HG03064 (cell line): ENCODE measurements around the gene KCNA5.
A peak's percentile ranks its signal among the peaks of the same experiment; 100 is the strongest.

Experiments
- ATAC-seq: cut with Tn5 transposase; IDR thresholded peaks from one replicate; pipeline ENCODE4 v1.9.1; 2021; ENCODE audit warnings: low read depth; ENCODE audit not compliant: unreplicated experiment

KCNA5 gene

GRCh38 chr12:5043589-5044419 lies at the start of gene KCNA5:
TSS of gene KCNA5 (plus strand) at chr12:5043879. CDS start at chr12:5044148, 269 bp downstream.
- ATAC-seq = no peak

DNA sequence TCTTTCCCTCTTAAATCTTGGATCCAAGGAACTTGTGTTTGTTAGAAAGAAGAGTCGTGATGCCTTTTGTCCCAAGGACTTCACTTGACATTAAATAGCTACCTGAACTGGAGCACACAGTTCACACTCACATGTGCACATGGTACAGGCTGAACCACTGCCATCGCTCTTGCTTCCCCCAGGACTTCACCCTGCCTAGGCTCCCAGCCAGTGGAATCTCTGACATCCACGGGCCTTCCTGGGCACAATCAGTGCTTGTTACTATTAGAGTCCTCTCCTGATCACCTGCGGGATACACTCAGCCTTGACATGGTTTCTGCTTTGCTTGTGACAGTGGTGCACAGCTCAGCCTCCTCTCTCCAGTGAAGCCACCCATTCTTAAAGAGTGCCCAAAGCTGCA lies 49.1 kb upstream of the KCNA5 start:
- ATAC-seq = no peak

DNA sequence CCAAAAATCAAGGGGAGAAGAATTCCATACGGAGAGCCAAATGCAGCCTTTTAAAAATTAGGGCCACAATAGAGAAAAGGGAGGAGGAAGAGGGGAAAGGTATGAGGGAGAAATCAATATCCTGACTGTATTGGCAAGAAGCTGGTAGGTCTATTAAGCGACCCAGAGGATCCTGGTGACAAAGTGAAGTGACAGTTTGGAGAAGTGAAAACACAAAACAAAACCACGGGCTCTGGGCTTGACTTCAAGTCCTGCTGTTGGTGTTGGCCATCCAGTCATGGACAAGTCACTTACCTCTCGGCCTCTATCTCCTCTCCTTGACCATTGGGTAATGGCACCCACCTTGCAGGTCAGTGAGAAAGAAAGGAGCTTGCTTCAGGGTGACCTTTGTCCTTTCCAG lies 47.0 kb upstream of the KCNA5 start:
- no peak for ATAC-seq

- ATAC-seq = no peak
Observed at GRCh38 chr12:4997939-4998338, 45.7 kb upstream of the KCNA5 start.

- ATAC-seq = no peak
Observed at GRCh38 chr12:5000204-5000603, 43.5 kb upstream of the KCNA5 start.

- ATAC-seq = no peak
Observed at GRCh38 chr12:5000658-5001385, 42.9 kb upstream of the KCNA5 start.

DNA sequence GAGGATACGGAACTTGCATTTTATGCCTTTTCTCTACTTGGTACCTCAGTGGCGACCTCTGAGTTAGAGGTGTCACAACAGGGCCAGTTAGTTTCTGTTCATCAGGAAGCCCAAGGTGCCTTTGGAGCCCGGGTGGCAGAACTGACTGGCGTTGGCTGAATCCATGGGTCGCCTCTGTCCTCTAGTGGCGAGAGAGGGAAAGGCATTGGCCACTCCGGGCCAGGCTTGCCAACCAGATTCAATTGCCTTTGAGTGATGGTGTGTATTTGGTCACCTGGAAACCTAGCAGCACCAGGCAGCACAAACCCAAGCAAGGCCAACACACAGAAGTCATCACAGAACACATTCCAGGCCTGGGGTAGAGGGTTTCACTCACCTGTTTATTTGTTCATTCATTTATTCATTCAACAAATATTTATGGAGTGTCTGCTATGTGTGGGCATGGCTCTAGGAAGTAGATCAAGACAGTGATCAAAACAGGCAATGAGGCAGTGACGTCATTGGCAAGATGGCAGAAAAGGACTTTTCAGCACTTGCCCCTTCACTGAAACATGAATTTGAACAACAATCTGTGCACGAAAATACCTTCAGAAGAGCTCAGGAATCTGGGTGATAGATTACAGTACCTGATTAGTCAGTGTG lies 40.5 kb upstream of the KCNA5 start:
- peak; percentile 55 for ATAC-seq

- ATAC-seq = no peak
Observed at GRCh38 chr12:5008661-5009060, 35.0 kb upstream of the KCNA5 start.

DNA sequence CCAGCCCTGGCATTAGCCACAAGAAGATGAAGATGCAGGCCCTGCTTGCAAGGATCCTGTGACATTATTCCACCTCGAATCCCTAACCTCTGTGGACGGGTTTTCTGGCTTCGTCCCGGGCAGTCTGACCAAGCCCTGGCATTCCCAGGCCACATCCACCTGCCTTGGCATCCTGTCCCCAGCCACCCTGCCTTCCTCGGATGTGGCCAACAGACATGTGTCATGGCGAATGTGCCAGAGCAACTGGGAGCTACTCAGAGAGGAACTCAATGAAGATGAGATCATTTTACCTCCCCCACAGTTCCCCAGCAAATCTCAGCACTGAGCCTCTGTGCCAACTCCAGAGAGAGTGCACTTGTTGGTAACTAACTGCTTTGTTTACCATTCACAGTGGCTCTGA lies 33.5 kb upstream of the KCNA5 start:
- no peak for ATAC-seq

DNA sequence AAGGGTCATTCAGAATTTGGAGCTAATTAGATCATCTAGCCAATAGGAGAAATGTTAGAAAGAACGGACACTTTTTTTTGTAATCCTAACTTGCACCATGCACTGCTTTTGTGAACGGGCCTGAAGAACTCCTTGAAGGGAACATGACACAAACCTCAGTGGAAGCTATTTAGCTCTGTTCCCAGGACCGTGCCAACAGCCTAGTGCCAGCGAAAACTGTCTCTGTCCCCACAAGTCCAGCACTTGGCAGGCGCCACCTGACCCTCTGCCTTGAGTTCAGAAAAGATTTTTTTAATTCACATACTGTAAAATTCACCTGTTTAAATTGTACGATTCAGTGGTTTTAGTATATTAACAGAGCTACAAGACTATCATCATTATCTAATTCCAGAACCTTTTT lies 31.3 kb upstream of the KCNA5 start:
- ATAC-seq = no peak

- ATAC-seq = no peak
Observed at GRCh38 chr12:5013266-5013730, 30.4 kb upstream of the KCNA5 start.

DNA sequence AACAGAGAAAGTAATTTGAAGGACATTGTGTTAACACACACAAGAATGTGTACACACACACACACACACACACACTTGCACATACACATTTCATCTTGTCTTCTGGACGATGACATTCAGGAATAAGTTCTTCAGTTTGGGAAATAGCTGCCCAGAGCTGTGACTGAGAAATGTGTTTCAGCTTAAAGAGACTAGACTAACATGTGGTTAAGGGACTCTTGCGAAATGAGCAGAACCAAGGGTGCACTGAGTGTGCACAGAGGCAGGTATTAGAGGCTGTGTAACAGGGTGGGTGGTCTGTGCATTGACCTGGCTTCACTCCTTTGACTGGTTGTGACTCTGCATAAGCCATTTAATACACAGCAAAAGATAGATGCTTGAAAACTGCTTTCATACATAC lies 29.4 kb upstream of the KCNA5 start:
- ATAC-seq = no peak

DNA sequence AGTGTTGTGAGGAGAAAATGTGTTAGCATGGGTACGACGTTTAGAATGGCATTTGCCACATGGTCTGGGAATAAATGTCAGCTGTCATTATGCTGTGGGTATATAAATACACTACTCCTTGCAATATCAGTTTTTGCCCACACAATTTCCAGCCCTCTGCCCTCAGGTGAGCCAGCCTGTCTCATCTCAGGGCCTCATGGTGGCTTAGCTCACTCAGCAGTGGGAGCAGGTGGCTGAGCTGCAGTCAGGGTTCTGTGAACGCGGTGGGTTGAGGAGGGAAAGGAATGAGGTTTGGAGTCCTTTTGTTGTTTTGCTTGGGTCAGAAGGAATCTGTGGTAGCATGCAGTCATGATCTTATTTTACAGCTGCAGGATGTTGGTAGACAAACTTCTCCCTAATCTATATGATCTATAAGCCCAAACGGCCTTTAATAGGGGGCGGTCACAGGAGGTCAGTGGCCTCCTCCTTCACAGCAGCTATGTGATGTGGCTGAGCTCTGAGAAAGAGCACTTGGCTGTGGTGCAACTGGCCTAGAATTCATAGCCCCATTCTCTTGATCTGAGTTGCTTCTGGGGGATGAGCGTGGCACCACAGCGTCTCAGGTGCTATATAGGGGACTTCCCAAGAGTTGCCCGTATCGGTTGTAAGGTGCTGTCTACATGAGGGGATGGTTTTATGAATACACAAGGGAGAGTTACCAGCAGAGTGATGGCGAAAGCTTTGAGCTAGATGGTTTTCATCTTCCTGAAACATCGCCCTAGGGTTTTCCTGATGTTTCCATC lies 27.8 kb upstream of the KCNA5 start:
- ATAC-seq = no peak

- ATAC-seq = no peak
Observed at GRCh38 chr12:5016526-5016925, 27.2 kb upstream of the KCNA5 start.

DNA sequence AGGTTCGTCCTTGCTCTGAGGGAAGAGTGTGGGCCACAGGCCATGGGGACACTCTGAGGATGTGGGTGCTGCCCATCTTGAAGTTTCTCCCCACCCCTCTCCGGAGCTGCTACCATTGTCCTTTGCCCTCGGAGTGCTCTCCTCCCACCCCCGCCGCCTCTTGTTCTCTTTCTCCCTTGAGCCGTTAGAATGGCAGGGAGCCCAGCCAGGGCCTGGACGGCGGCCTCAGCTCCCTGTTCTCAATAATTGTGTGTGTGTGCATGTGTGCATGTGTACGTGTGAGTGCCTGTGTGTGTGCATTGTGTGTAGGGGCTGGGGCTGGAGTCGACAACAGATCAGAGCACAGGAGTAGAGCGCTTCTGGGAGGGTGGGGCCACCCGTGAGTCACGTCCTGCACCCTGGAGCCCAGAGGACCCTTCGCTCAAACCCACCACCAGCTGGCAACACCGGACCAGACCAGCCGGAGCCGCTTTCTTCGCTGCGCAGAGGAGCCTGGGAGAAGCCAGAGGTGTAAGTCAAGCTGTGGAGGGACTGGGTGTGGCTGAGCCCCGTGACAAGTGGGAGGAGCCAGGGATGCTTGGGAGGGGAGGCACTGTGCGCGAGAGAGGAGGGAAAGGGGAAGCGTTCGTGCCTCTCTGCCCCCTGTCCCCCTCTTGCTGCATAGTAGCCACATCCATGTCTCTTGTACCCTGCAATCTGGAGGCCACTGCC lies 25.9 kb upstream of the KCNA5 start:
- ATAC-seq = no peak

DNA sequence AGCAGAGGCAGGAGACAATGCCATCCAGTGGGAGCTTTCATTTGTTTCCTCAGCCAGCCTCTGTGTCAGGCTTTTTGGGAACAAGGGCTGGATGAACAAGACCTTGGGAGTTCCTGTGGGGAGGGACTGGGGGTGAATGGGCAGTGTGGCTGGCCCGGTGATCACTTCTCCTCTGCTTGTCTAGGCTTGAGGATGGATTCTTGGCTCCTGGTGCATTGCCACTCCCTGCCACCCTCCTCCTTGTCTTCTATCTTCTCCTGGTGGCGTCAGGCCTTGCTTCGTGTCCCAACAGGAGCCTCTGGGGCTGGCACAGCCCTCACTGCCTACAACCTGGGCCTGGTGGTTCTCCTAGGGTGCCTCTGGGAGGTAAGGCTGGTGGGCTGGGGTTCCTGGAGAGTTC lies 25.0 kb upstream of the KCNA5 start:
- ATAC-seq = no peak

DNA sequence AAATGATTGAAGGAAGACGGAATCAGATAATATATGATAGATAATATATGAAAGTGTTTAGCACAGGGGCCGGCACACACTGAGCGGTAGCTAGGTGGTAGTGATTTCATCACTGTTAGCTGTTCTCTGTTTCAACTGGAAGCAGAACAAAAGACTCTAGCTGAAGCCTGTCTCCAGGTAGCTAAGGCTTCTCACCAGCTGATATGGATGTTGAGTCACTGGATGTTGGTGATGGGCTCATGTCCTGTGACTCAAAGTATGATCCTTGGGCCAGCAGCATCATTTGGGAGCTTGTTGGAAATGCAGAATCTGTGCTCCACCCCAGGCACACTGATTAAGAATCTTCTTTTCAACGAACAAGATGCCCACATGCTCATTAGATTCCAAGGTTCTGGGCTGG lies 21.7 kb upstream of the KCNA5 start:
- no peak for ATAC-seq

DNA sequence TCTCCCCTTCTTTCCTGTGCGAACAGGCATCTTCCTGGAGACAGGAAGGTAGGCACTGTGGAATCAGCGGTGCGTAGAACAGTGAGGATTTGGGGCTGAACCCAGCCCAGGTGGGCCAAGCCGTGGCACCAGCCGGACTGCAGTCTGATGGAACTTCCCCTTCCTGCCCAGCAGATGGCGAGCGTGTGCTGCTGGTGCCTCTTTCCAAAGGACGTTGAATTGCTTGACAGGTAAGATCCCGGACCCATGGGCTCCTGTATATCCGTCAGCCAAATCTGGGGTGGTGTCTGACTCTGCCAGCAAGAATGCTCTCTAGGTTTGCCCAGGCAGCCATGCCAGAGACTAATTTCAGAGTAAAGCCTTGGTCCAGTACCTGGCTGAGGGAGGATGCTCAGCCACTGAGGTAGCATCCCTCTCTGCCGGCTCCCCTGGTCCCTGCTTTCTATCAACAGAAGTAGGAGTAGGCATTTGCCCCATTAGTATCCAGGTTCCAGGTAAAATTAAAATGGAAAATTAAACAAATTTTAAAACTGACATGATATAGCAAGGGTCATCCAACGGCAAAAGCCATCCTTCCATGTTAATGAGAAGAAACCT lies 21.1 kb upstream of the KCNA5 start:
- no peak for ATAC-seq

DNA sequence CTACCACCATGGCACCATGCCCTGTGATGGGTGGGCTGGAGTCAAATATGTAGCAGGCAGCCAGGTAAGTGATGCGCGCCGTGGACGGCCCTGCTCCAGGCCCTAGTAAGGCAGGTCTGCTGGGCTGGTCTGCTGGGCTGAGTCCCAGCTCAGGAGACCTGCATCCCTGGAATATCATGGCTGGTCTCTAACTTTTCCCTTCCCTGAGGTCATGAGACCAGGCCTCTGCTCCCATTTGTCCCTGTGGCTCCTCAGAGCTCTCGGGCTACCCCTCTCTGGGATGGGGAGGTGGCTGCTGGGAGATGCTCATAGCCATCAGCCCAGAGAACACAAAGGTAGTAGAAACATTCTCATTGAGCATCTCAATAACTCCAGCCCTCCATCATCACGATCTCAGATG lies 19.8 kb upstream of the KCNA5 start:
- no peak for ATAC-seq
